GM12878 (cell line): Measurements from ENCODE around the gene DERA. TPM values are rescaled to one million over a fixed set of nuclear protein-coding genes. Genes with fewer than 3 reads are reported as not detected.

Experiments used
- IRF5 ChIP-seq: fragments of 450-650 bp; IDR thresholded peaks from 2 replicates; pipeline ENCODE4 v1.6.1; 2017; ENCODE audit warnings: borderline replicate concordance
- ZBTB11 ChIP-seq: fragments of 450-650 bp; formaldehyde crosslinking; IDR thresholded peaks from 2 replicates; pipeline ENCODE4 v1.5.0; 2022; ENCODE audit warnings: mild to moderate bottlenecking, missing genetic modification characterization
- ZBTB4 ChIP-seq: fragments of 450-650 bp; formaldehyde crosslinking; IDR thresholded peaks from 2 replicates; pipeline ENCODE4 v1.4.0; 2022; ENCODE audit warnings: mild to moderate bottlenecking, moderate library complexity
- polyA plus RNA-seq, 11 experiments: library from polyadenylated mRNA; depleted of rRNA in 4 of 11; unstranded in 6 of 11; stranded (reverse) in 5 of 11; fragments of >200 nt; fragmentation: Nextera tagmentation in 4 of 11; fragmentation: Illumina TruSeq in 1 of 11; extraction: Ambion mirVana in 4 of 11; extraction: Trizol in 1 of 11; gene quantifications; 1 replicate in 1 of 11; 2 replicates in 10 of 11; pipeline versions ENCODE4 v1.2.1 to v1.2.3, GENCODE V29; 2011 to 2016; ENCODE audit warnings: inconsistent platforms in 2 of 11, missing spikeins in 2 of 11, low read depth in 1 of 11
- total RNA-seq, 4 experiments: library from RNA; depleted of rRNA in 3 of 4; stranded (reverse); fragments of >200 nt in 3 of 4; fragmentation: Illumina TruSeq in 1 of 4; extraction: Trizol in 1 of 4; gene quantifications; 2 replicates each; pipeline versions ENCODE4 v1.2.1 to v1.2.3, GENCODE V29; 2013 to 2021

The DERA gene
- total and polyA plus RNA-seq, 10 of the 15 experiments (the other 5 are each of a cell fraction or from before 2014, with no cell fraction given): 34.9 to 97.1 (median 40.8) TPM

- no peak for TF ChIP-seq ZBTB4 (CRISPR knock-in tag)
- TF ChIP-seq ZBTB11: no peak
- TF ChIP-seq IRF5: no peak
Measured at GRCh38 chr12:15987696-15988095, 76.6 kb downstream of the DERA start (continued).
